ENCODE data around the gene OGFR. TPM values are rescaled to one million over a fixed set of nuclear protein-coding genes. Genes with fewer than 3 reads are reported as not detected.

Gene OGFR
- total RNA-seq, 1 donor from 2014 or later = 7.0 TPM

DNA sequence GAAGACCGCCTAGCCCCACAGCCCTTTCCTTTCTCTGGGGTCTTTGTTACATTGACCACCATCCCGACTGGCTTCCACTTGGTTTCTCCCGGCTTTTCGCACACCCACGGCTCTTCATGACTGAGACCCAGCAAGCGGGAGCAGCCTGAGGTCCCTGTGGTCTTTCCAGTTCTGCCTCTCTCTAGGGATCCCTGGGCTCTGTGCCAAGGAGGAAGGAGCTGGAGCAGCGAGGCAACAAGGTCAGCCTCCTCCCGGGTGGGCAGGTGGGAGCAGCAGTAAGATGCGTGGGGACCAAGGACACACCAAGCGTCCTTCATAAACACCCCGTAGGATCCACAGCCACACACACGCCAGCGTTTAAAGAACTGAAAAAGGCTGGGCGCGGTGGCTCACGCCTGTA, 37.9 kb upstream of the OGFR start:
- no peak overlapping the region for H3K4me2 ChIP-seq
- Mint-ChIP-seq H3K4me1 (peaks cover 28% of the 10 kb centered on the region), H3K9me3 (no peaks in the 10 kb centered on the region), H3K4me3 (no peak overlapping the region), H3K27me3 (ENCODE audit: insufficient read depth, low read depth) (peaks cover 8% of the 10 kb centered on the region), H3K27ac (peak overlapping the region; percentile 97), H3K36me3 (no peaks in the 10 kb centered on the region)
- H3F3A ChIP-seq (ENCODE audit: low read depth) = no peaks in the 10 kb centered on the region
- no peaks in the 10 kb centered on the region for H3K9me3 ChIP-seq (ENCODE audit: low read depth)
- no peaks in the 10 kb centered on the region for H4K20me1 ChIP-seq (ENCODE audit: low read depth)
- no peak for TF ChIP-seq EZH2 (IDR thresholded peaks at IDR 0.05)
- TF ChIP-seq EZH2phosphoT487 (IDR thresholded peaks at IDR 0.05) = no peak
- no peak for TF ChIP-seq CTCF (IDR thresholded peaks at IDR 0.05)
- H3K4me3 ChIP-seq = no peak overlapping the region
- H3K4me1 ChIP-seq = peaks cover 9% of the 10 kb centered on the region
- no peaks in the 10 kb centered on the region for H3K27me3 ChIP-seq
- no peaks in the 10 kb centered on the region for H3K36me3 ChIP-seq
- no peak overlapping the region for H2AFZ ChIP-seq (replicated peaks)
- no peak overlapping the region for H3K9ac ChIP-seq
- no peak for DNase-seq (ENCODE audit: low spot score)
- no peaks in the 10 kb centered on the region for H3K79me2 ChIP-seq (ENCODE audit: low read depth)
- H3K27ac ChIP-seq = no peak overlapping the region

GRCh38 chr20:62768234-62768546, 36.4 kb upstream of the OGFR start:
- H3K4me3 Mint-ChIP-seq = peak overlapping the region; percentile 71
- Histone ChIP-seq H3K9ac (no peak overlapping the region), H3K4me2 (no peak overlapping the region), H3K79me2 (ENCODE audit: low read depth) (no peaks in the 10 kb centered on the region), H2AFZ (replicated peaks) (no peak overlapping the region), H3K36me3 (no peaks in the 10 kb centered on the region), H3K27ac (no peak overlapping the region), H3F3A (ENCODE audit: low read depth) (no peaks in the 10 kb centered on the region), H4K20me1 (ENCODE audit: low read depth) (no peaks in the 10 kb centered on the region), H3K27me3 (no peaks in the 10 kb centered on the region), H3K4me1 (peaks cover 9% of the 10 kb centered on the region), H3K9me3 (ENCODE audit: low read depth) (no peaks in the 10 kb centered on the region), H3K4me3 (no peak overlapping the region)
- peaks cover 8% of the 10 kb centered on the region for H3K27me3 Mint-ChIP-seq (ENCODE audit: insufficient read depth, low read depth)
- no peak for DNase-seq (ENCODE audit: low spot score)
- TF ChIP-seq EZH2phosphoT487 (IDR thresholded peaks at IDR 0.05) = no peak
- peak overlapping the region; percentile 99 for H3K27ac Mint-ChIP-seq
- peaks cover 40% of the 10 kb centered on the region for H3K4me1 Mint-ChIP-seq
- H3K9me3 Mint-ChIP-seq = no peaks in the 10 kb centered on the region
- no peaks in the 10 kb centered on the region for H3K36me3 Mint-ChIP-seq

GRCh38 chr20:62768551-62769287, 35.9 kb upstream of the OGFR start:
- H3K36me3 Mint-ChIP-seq = no peaks in the 10 kb centered on the region
- peak; percentile 60 for DNase-seq (ENCODE audit: low spot score)
- no peak overlapping the region for H3K9ac ChIP-seq

More at GRCh38 chr20:62768551-62769287, 35.9 kb upstream of the OGFR start:
- Histone ChIP-seq H3K9me3 (ENCODE audit: low read depth) (no peaks in the 10 kb centered on the region), H3K4me2 (peak overlapping the region; percentile 0), H3K79me2 (ENCODE audit: low read depth) (no peaks in the 10 kb centered on the region), H2AFZ (replicated peaks) (no peak overlapping the region), H3K4me3 (no peak overlapping the region), H3K36me3 (no peaks in the 10 kb centered on the region), H4K20me1 (ENCODE audit: low read depth) (no peaks in the 10 kb centered on the region), H3K27ac (no peak overlapping the region), H3K4me1 (peaks cover 9% of the 10 kb centered on the region), H3K27me3 (no peaks in the 10 kb centered on the region), H3F3A (ENCODE audit: low read depth) (no peaks in the 10 kb centered on the region)
- TF ChIP-seq EZH2 (IDR thresholded peaks at IDR 0.05) (no peak), CTCF (IDR thresholded peaks at IDR 0.05) (no peak), EZH2phosphoT487 (IDR thresholded peaks at IDR 0.05) (no peak)
- H3K27me3 Mint-ChIP-seq (ENCODE audit: insufficient read depth, low read depth) = peaks cover 8% of the 10 kb centered on the region
- peaks cover 45% of the 10 kb centered on the region for H3K4me1 Mint-ChIP-seq
- peak overlapping the region; percentile 38 for H3K4me3 Mint-ChIP-seq
- H3K27ac Mint-ChIP-seq = peak overlapping the region; percentile 99
- no peaks in the 10 kb centered on the region for H3K9me3 Mint-ChIP-seq

All from neural progenitor cell (in vitro differentiated cells).